ENCODE data around the gene RNASE12. TPM values are rescaled to one million over a fixed set of nuclear protein-coding genes. Genes with fewer than 3 reads are reported as not detected.

Gene RNASE12
- total and polyA plus RNA-seq, 9 of the 15 experiments (the other 6 are each of a cell fraction or from before 2014, with no cell fraction given), result 0.24 TPM; not detected in 8

- TF ChIP-seq ZBTB26 (CRISPR knock-in tag; IDR thresholded peaks at IDR 0.05), result no peak
- no peak for TF ChIP-seq GATAD2A (IDR thresholded peaks at IDR 0.05)
- no peak for TF ChIP-seq ZNF785 (CRISPR knock-in tag; IDR thresholded peaks at IDR 0.05)
- 0 out of 2 replicates have a peak, but pooled peaks have one; percentile 20 for TF ChIP-seq RB1 (IDR thresholded peaks at IDR 0.05; ENCODE audit: low read depth)
- no peak for TF ChIP-seq PHB (CRISPR knock-in tag; IDR thresholded peaks at IDR 0.05)
- TF ChIP-seq, protein P1, sequence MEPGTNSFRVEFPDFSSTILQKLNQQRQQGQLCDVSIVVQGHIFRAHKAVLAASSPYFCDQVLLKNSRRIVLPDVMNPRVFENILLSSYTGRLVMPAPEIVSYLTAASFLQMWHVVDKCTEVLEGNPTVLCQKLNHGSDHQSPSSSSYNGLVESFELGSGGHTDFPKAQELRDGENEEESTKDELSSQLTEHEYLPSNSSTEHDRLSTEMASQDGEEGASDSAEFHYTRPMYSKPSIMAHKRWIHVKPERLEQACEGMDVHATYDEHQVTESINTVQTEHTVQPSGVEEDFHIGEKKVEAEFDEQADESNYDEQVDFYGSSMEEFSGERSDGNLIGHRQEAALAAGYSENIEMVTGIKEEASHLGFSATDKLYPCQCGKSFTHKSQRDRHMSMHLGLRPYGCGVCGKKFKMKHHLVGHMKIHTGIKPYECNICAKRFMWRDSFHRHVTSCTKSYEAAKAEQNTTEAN (CRISPR knock-in tag; IDR thresholded peaks at IDR 0.05), result no peak
- no peak for TF ChIP-seq ATF6 (CRISPR knock-in tag; IDR thresholded peaks at IDR 0.05)
- TF ChIP-seq, protein P2, sequence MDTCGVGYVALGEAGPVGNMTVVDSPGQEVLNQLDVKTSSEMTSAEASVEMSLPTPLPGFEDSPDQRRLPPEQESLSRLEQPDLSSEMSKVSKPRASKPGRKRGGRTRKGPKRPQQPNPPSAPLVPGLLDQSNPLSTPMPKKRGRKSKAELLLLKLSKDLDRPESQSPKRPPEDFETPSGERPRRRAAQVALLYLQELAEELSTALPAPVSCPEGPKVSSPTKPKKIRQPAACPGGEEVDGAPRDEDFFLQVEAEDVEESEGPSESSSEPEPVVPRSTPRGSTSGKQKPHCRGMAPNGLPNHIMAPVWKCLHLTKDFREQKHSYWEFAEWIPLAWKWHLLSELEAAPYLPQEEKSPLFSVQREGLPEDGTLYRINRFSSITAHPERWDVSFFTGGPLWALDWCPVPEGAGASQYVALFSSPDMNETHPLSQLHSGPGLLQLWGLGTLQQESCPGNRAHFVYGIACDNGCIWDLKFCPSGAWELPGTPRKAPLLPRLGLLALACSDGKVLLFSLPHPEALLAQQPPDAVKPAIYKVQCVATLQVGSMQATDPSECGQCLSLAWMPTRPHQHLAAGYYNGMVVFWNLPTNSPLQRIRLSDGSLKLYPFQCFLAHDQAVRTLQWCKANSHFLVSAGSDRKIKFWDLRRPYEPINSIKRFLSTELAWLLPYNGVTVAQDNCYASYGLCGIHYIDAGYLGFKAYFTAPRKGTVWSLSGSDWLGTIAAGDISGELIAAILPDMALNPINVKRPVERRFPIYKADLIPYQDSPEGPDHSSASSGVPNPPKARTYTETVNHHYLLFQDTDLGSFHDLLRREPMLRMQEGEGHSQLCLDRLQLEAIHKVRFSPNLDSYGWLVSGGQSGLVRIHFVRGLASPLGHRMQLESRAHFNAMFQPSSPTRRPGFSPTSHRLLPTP (IDR thresholded peaks at IDR 0.05; ENCODE audit: borderline replicate concordance, extremely low read depth, insufficient read length), result peak; percentile 84
- TF ChIP-seq KLF10 (CRISPR knock-in tag; IDR thresholded peaks at IDR 0.05), result no peak
- peak; percentile 71; the same call in 1 of the 2 replicates for TF ChIP-seq XRCC5 (IDR thresholded peaks at IDR 0.05; ENCODE audit: low read depth, low read length)
- TF ChIP-seq CSDE1 (IDR thresholded peaks at IDR 0.05), result peak in 1 of 2 experiments; percentile 57; a peak in 1 of 4 replicates
- TF ChIP-seq POLR2B (IDR thresholded peaks at IDR 0.05; ENCODE audit: low read depth, partially characterized antibody), result no peak
- no peak for TF ChIP-seq ZBTB17 (CRISPR knock-in tag; IDR thresholded peaks at IDR 0.05)
- no peak for TF ChIP-seq NUFIP1 (IDR thresholded peaks at IDR 0.05; ENCODE audit: partially characterized antibody)
- peak; percentile 50; the same call in 1 of the 2 replicates for TF ChIP-seq NFIC (IDR thresholded peaks at IDR 0.05)
- TF ChIP-seq SMAD4 (CRISPR knock-in tag; conservative IDR thresholded peaks at IDR 0.05), result peak; percentile 67
- no peak for TF ChIP-seq TCF7L2 (IDR thresholded peaks at IDR 0.05; ENCODE audit: low read depth, low read length)
- TF ChIP-seq, protein P3, sequence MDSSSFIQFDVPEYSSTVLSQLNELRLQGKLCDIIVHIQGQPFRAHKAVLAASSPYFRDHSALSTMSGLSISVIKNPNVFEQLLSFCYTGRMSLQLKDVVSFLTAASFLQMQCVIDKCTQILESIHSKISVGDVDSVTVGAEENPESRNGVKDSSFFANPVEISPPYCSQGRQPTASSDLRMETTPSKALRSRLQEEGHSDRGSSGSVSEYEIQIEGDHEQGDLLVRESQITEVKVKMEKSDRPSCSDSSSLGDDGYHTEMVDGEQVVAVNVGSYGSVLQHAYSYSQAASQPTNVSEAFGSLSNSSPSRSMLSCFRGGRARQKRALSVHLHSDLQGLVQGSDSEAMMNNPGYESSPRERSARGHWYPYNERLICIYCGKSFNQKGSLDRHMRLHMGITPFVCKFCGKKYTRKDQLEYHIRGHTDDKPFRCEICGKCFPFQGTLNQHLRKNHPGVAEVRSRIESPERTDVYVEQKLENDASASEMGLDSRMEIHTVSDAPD (CRISPR knock-in tag; IDR thresholded peaks at IDR 0.05), result no peak
- TF ChIP-seq ZSCAN32 (CRISPR knock-in tag; IDR thresholded peaks at IDR 0.05), result no peak
- TF ChIP-seq GATA2 (CRISPR knock-in tag; IDR thresholded peaks at IDR 0.05), result no peak
Observed at GRCh38 chr14:20613094-20614037, 22.2 kb upstream of the RNASE12 start (continued).

All from K562 (cell line).